Sigmoid colon (tissue), 4 donors: ENCODE measurements around the gene F3.

Source experiments
- CTCF ChIP-seq, 4 experiments: fragments of 450-650 bp in 3 of 4; fragments of 200-600 bp in 1 of 4; IDR thresholded peaks; one replicate each; pipeline ENCODE4 v1.5.1; 2016 to 2019; ENCODE audit warnings: antibody characterized with exemption in 4 of 4, mild to moderate bottlenecking in 3 of 4, moderate library complexity in 2 of 4
- EP300 ChIP-seq, 4 donors: sonication (generic); formaldehyde crosslinking; IDR thresholded peaks; one replicate each; pipeline ENCODE4 v1.6.1; 2017; ENCODE audit warnings: antibody characterized with exemption in 4 of 4
- POLR2A ChIP-seq, 2 donors: fragments of 450-650 bp; IDR thresholded peaks; one replicate each; pipeline ENCODE4 v1.6.1; 2016; ENCODE audit warnings: antibody characterized with exemption in 2 of 2, mild to moderate bottlenecking in 2 of 2, moderate library complexity in 2 of 2
- POLR2AphosphoS5 ChIP-seq, 4 donors: sonication (generic); formaldehyde crosslinking; IDR thresholded peaks; one replicate each; pipeline ENCODE4 v1.6.1; 2017; ENCODE audit warnings: antibody characterized with exemption in 4 of 4

DNA sequence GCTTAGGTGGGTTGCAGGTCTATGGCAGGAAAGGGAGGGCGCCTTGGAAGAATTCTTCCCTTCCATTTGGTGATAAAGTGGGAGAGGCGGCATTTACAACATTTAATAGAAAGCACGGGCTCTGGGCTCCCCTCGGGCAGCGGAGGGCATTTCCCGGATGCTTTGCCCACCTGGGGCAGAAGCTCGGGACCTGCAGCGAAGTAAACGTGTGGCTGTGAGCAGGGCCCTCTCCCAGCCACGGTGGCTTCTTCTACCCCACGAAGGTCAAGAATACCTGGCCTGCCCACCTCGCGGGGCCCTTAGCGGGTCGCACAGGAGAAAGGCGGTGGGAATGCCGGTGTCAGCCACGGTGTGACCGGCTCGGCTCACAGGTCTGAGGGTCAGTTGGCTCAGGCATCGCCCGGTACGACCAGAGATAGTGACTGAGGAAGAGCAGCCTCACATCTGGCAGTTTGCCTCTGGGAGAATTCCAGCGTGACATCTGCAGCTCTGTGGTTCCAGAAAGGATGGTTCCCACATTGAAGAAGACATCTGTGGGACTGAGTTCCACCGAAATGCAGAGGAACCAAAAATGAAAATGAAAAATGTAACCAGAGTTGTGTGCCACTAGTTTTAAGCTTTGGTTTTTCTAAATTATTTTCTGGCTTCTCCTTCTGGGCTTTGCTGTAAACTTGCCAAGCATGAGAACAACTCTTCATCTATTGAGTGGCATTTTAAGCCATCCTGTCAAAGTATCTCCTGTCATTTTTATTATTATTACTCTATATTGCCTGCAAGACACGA is 720 bp upstream of the F3 start:
- no peak for TF ChIP-seq CTCF (IDR thresholded peaks at IDR 0.05)
- TF ChIP-seq POLR2A (IDR thresholded peaks at IDR 0.05), result no peak
- TF ChIP-seq EP300 (IDR thresholded peaks at IDR 0.05), result no peak
- peak in 1 of 4 donors; percentile 30 for TF ChIP-seq POLR2AphosphoS5 (IDR thresholded peaks at IDR 0.05)
